ENCODE measurements around the gene HIP1. TPM values are rescaled to one million over a fixed set of nuclear protein-coding genes. Genes with fewer than 3 reads are reported as not detected.

HIP1 gene
- total RNA-seq, 1 donor from 2014 or later = 51.5 TPM

DNA sequence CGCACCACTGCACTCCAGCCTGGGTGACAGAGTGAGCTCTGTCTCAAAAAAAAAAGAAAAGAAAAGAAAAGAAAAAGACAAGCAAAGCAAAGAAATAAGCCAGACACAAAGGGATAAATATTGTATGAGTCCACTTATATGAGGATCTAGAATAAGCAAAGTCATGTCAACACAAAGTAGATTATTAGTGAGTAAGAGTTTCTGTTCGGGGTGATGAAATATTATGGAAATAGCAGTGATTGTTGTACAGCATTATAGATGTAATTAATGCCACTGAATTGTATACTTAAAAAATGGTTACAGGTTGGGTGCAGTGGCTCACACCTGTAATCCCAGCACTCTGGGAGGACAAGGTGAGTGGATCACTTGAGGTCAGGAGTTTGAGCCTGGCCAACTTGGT lies 83.2 kb downstream of the HIP1 start:
- peaks cover 13% of the 10 kb centered on the region for H3K4me1 ChIP-seq
- DNase-seq (no peak), ATAC-seq (no peak)
- H3K27me3 ChIP-seq (ENCODE audit: low read depth) = no peaks in the 10 kb centered on the region
- H3K4me3 ChIP-seq = no peak overlapping the region
- intact Hi-C loops (cut with DNase I) = no loop called here
- H3K27ac ChIP-seq = no peak overlapping the region
- H3K9me3 ChIP-seq = no peaks in the 10 kb centered on the region
- TF ChIP-seq, protein P1, sequence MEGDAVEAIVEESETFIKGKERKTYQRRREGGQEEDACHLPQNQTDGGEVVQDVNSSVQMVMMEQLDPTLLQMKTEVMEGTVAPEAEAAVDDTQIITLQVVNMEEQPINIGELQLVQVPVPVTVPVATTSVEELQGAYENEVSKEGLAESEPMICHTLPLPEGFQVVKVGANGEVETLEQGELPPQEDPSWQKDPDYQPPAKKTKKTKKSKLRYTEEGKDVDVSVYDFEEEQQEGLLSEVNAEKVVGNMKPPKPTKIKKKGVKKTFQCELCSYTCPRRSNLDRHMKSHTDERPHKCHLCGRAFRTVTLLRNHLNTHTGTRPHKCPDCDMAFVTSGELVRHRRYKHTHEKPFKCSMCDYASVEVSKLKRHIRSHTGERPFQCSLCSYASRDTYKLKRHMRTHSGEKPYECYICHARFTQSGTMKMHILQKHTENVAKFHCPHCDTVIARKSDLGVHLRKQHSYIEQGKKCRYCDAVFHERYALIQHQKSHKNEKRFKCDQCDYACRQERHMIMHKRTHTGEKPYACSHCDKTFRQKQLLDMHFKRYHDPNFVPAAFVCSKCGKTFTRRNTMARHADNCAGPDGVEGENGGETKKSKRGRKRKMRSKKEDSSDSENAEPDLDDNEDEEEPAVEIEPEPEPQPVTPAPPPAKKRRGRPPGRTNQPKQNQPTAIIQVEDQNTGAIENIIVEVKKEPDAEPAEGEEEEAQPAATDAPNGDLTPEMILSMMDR (IDR thresholded peaks at IDR 0.05) = no peak
- peaks cover 11% of the 10 kb centered on the region for H3K36me3 ChIP-seq

DNA sequence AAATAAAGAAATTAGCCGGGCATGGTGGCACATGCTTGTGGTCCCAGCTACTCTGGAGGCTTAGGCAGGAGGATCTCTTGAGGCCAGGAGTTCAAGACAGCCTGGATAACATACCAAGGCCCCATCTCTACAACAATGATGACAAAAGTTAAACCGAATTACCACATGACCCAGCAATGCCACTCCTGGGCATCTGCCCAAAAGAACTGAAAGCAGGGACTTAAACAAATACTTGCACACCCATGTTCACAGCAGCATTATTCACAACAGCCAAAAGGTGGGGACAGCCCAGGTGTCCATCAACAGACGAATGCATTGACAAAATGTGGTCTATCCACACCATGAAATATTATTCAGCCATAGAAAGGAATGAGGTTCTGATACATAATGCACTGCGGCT lies 83.9 kb downstream of the HIP1 start:
- ATAC-seq (peak in 1 of 2 donors; percentile 15), DNase-seq (no peak)
- TF ChIP-seq, protein P1 (IDR thresholded peaks at IDR 0.05) = no peak

DNA sequence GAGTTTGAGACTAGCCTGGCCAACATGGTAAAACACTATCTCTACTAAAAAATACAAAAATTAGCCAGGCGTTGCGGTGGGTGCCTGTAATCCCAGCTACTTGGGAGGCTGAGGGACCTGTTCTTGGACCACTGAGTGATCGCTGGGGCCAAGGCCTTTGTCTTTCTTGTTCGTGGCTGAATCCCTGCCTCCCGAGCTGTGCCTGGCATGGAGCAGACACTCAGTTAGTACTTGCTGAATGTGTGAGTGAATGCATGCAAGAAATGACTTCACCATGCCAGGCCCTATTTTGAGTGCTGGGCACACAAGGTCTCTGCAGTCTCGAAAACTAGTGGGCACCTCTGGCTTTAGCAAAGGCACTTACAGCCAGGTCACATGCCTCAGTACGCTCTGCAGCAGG lies 85.1 kb downstream of the HIP1 start:
- DNase-seq (no peak), ATAC-seq (no peak)
- no peaks in the 10 kb centered on the region for H3K9me3 ChIP-seq
- TF ChIP-seq, protein P1 (IDR thresholded peaks at IDR 0.05) = no peak
- H3K4me1 ChIP-seq = peaks cover 32% of the 10 kb centered on the region
- no peak overlapping the region for H3K4me3 ChIP-seq
- intact Hi-C loops (cut with DNase I) = no loop called here
- H3K27ac ChIP-seq = no peak overlapping the region
- peaks cover 11% of the 10 kb centered on the region for H3K36me3 ChIP-seq
- H3K27me3 ChIP-seq (ENCODE audit: low read depth) = no peaks in the 10 kb centered on the region

More for the DNA sequence above, 83.9 kb downstream of the HIP1 start:
- no peaks in the 10 kb centered on the region for H3K27me3 ChIP-seq (ENCODE audit: low read depth)
- H3K9me3 ChIP-seq = no peaks in the 10 kb centered on the region
- intact Hi-C loops (cut with DNase I) = no loop called here
- H3K36me3 ChIP-seq = peaks cover 11% of the 10 kb centered on the region
- no peak overlapping the region for H3K27ac ChIP-seq
- H3K4me1 ChIP-seq = peaks cover 20% of the 10 kb centered on the region
- H3K4me3 ChIP-seq = no peak overlapping the region

DNA sequence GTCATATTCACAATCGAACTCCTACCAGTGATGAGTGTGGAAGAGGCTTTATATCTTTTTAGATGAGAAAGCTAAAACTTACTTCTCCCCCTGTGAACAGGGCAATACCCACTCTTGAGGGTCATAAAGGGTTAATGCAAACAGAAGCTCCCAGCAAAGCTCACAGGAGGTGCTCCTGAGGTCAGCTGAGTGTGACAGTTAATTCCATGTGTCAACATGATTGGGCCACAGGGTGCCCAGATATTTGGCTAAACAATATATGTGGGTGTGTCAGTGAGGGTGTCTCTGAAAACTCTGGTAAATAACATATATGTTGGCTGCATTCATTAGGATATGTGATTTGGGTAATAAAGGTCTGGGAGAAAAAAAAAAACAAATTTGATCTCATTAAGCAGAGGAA lies 86.0 kb downstream of the HIP1 start:
- H3K9me3 ChIP-seq = no peaks in the 10 kb centered on the region

DNA sequence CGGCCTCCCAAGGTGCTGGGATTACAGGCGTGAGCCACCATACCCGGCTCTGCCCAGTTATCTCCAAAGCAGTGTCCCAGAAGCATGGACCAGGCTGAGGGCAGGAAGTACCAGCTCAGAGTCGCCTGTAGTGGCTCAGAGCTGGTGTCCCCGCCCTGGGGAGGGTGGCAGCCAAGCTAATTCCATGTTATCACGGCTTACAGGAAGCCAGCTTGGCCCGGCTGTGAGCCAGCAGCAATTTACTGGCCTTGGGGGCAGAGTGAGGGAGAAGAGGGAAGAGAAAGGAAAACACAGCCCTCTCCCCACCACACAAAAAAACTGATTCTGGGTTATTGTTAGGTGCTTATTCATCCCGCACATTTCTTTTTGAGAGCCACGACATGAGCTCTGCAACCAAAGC lies 88.1 kb downstream of the HIP1 start:
- H3K36me3 ChIP-seq = peaks cover 11% of the 10 kb centered on the region
- no peak overlapping the region for H3K4me3 ChIP-seq
- no peaks in the 10 kb centered on the region for H3K9me3 ChIP-seq
- intact Hi-C loops (cut with DNase I) = no loop called here
- DNase-seq = peak; percentile 56
- H3K27me3 ChIP-seq (ENCODE audit: low read depth) = no peaks in the 10 kb centered on the region
- H3K27ac ChIP-seq = peak overlapping the region; percentile 46
- TF ChIP-seq, protein P1 (IDR thresholded peaks at IDR 0.05) = no peak
- ATAC-seq = peak; percentile 40 to 53
- H3K4me1 ChIP-seq = peaks cover 27% of the 10 kb centered on the region

More for the DNA sequence above, 86.0 kb downstream of the HIP1 start:
- no peak overlapping the region for H3K4me3 ChIP-seq
- intact Hi-C loops (cut with DNase I) = no loop called here
- no peak overlapping the region for H3K27ac ChIP-seq
- DNase-seq (no peak), ATAC-seq (no peak)
- TF ChIP-seq, protein P1 (IDR thresholded peaks at IDR 0.05) = no peak
- peaks cover 27% of the 10 kb centered on the region for H3K4me1 ChIP-seq
- H3K36me3 ChIP-seq = peaks cover 11% of the 10 kb centered on the region
- H3K27me3 ChIP-seq (ENCODE audit: low read depth) = no peaks in the 10 kb centered on the region

DNA sequence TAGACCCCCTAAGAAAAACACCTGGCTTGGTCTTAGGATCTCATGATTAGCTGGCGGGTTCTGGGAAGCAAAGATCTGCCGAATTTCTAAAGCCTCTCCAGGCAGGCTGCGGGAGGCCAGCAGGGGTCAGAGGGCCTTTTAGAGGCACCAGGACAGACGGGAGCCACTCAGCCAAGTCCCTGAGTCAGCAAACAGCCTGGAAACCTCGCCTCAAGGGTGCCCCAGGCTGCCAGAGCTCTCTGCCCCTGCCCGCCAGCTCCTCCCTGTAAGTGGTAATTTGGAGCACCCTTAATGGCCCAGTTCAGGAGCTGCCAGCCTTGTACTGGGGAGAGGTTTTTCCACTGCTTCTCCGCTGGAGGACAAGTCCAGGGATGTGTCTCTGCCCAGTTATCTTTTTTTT lies 88.7 kb downstream of the HIP1 start:
- H3K4me1 ChIP-seq = peaks cover 27% of the 10 kb centered on the region
- DNase-seq (peak; percentile 82), ATAC-seq (peak; percentile 90 to 92)
- peaks cover 11% of the 10 kb centered on the region for H3K36me3 ChIP-seq
- H3K9me3 ChIP-seq = no peaks in the 10 kb centered on the region
- no peak overlapping the region for H3K4me3 ChIP-seq
- intact Hi-C loops (cut with DNase I) = no loop called here
- peak overlapping the region; percentile 46 for H3K27ac ChIP-seq
- no peaks in the 10 kb centered on the region for H3K27me3 ChIP-seq (ENCODE audit: low read depth)
- TF ChIP-seq, protein P1 (IDR thresholded peaks at IDR 0.05) = no peak

Measured in lower lobe of right lung (tissue), 2 donors.